DOHH2 (cell line): Measurements from ENCODE around the gene POLR2B.

Experiments
- H3F3A ChIP-seq: fragments of 200-600 bp; sonication (generic), shearing (Covaris generic); 2 replicates; pipeline ENCODE4 v1.6.0; 2016; ENCODE audit warnings: antibody characterized with exemption, mild to moderate bottlenecking; ENCODE audit not compliant: control insufficient read depth, insufficient read depth
- H3K27ac ChIP-seq: fragments of 200-600 bp; sonication (generic); 2 replicates; pipeline ENCODE4 v1.5.1; 2014; ENCODE audit warnings: low read depth, mild to moderate bottlenecking, low read length, moderate library complexity
- H3K27me3 ChIP-seq: fragments of 200-600 bp; sonication (generic); 2 replicates; pipeline ENCODE4 v1.6.1; 2014; ENCODE audit warnings: mild to moderate bottlenecking, low read length, mixed read lengths; ENCODE audit not compliant: control insufficient read depth
- H3K36me3 ChIP-seq: fragments of 200-600 bp; sonication (generic); 2 replicates; pipeline ENCODE4 v1.6.1; 2014; ENCODE audit warnings: mild to moderate bottlenecking, low read length, moderate library complexity, mixed read lengths; ENCODE audit not compliant: control insufficient read depth
- H3K4me1 ChIP-seq: fragments of 200-600 bp; sonication (generic); 2 replicates; pipeline ENCODE4 v1.6.1; 2014; ENCODE audit warnings: mild to moderate bottlenecking, low read length, mixed read lengths; ENCODE audit not compliant: control insufficient read depth
- H3K4me2 ChIP-seq: fragments of 200-600 bp; sonication (generic); 2 replicates; pipeline ENCODE4 v1.6.0; 2014; ENCODE audit warnings: mild to moderate bottlenecking, low read length, moderate library complexity
- H3K4me3 ChIP-seq: fragments of 200-600 bp; sonication (generic); 2 replicates; pipeline ENCODE4 v1.5.1; 2014; ENCODE audit warnings: mild to moderate bottlenecking, low read length, mixed read lengths
- H3K79me2 ChIP-seq: fragments of 200-600 bp; sonication (generic); 2 replicates; pipeline ENCODE4 v1.6.1; 2014; ENCODE audit warnings: mild to moderate bottlenecking, low read length, mixed read lengths; ENCODE audit not compliant: control insufficient read depth
- H3K9me2 ChIP-seq: fragments of 200-600 bp; sonication (generic); replicated peaks from 2 replicates; pipeline ENCODE4 v1.6.1; 2014; ENCODE audit warnings: mild to moderate bottlenecking, low read length, mixed read lengths; ENCODE audit not compliant: control insufficient read depth
- H3K9me3 ChIP-seq: fragments of 200-600 bp; sonication (generic); 2 replicates; pipeline ENCODE4 v1.6.1; 2014; ENCODE audit warnings: antibody characterized with exemption, low read length, mixed read lengths; ENCODE audit not compliant: control insufficient read depth, insufficient read depth
- H4K20me1 ChIP-seq: fragments of 200-600 bp; sonication (generic); 2 replicates; pipeline ENCODE4 v1.6.0; 2014; ENCODE audit warnings: low read depth, mild to moderate bottlenecking, antibody characterized with exemption, low read length, moderate library complexity; ENCODE audit not compliant: control insufficient read depth, insufficient read depth
- CTCF ChIP-seq: fragments of 200-600 bp; sonication (generic); IDR thresholded peaks from one replicate; pipeline ENCODE4 v1.5.1; 2014; ENCODE audit warnings: antibody characterized with exemption, mild to moderate bottlenecking, low read depth, low read length; ENCODE audit not compliant: poor library complexity, severe bottlenecking
- EZH2phosphoT487 ChIP-seq: fragments of 200-600 bp; sonication (generic); IDR thresholded peaks from 2 replicates; pipeline ENCODE4 v1.6.1; 2017; ENCODE audit warnings: borderline replicate concordance, mild to moderate bottlenecking, antibody characterized with exemption, low read length, moderate library complexity, mixed read lengths

POLR2B gene

GRCh38 chr4:57040510-57040909 lies 61.8 kb downstream of the POLR2B start:
- Histone ChIP-seq H3K27me3 (peaks cover 4% of the 10 kb centered on the region; the same call in 1 of the 2 replicates), H3K4me3 (no peak overlapping the region), H3K79me2 (no peaks in the 10 kb centered on the region), H3K9me3 (no peaks in the 10 kb centered on the region), H3K9me2 (no peaks in the 10 kb centered on the region), H4K20me1 (no peaks in the 10 kb centered on the region), H3K27ac (no peak overlapping the region), H3K4me2 (no peak overlapping the region), H3F3A (no peaks in the 10 kb centered on the region), H3K36me3 (no peaks in the 10 kb centered on the region), H3K4me1 (no peaks in the 10 kb centered on the region)
- no peak for TF ChIP-seq EZH2phosphoT487
- no peak for TF ChIP-seq CTCF

GRCh38 chr4:57041020-57041419 lies 62.3 kb downstream of the POLR2B start:
- Histone ChIP-seq H3K9me2 (no peaks in the 10 kb centered on the region), H3K36me3 (no peaks in the 10 kb centered on the region), H3K9me3 (no peaks in the 10 kb centered on the region), H3K4me3 (no peak overlapping the region), H3K4me2 (no peak overlapping the region), H3K27me3 (peaks cover 4% of the 10 kb centered on the region; the same call in 1 of the 2 replicates), H3K27ac (no peak overlapping the region), H3K79me2 (no peaks in the 10 kb centered on the region), H3F3A (no peaks in the 10 kb centered on the region), H4K20me1 (no peaks in the 10 kb centered on the region), H3K4me1 (no peaks in the 10 kb centered on the region)
- no peak for TF ChIP-seq EZH2phosphoT487
- TF ChIP-seq CTCF: no peak

- Histone ChIP-seq H3K9me3 (no peaks in the 10 kb centered on the region), H3K79me2 (no peaks in the 10 kb centered on the region), H3K9me2 (no peaks in the 10 kb centered on the region), H3F3A (no peaks in the 10 kb centered on the region), H3K27me3 (peaks cover 4% of the 10 kb centered on the region; the same call in 1 of the 2 replicates), H3K4me3 (no peak overlapping the region), H3K27ac (no peak overlapping the region), H4K20me1 (no peaks in the 10 kb centered on the region), H3K36me3 (no peaks in the 10 kb centered on the region), H3K4me2 (no peak overlapping the region), H3K4me1 (no peaks in the 10 kb centered on the region)
- TF ChIP-seq EZH2phosphoT487: no peak
- TF ChIP-seq CTCF: no peak
Measured at GRCh38 chr4:57042711-57043169, 64.0 kb downstream of the POLR2B start.
